ENCODE results near the gene KRTAP10-12. TPM values are rescaled to one million over a fixed set of nuclear protein-coding genes. Genes with fewer than 3 reads are reported as not detected.

KRTAP10-12 gene
- total RNA-seq, 3 donors from 2014 or later: not detected

- no peak for DNase-seq
- Mint-ChIP-seq H3K27me3 (ENCODE audit: low read depth) (peaks cover 77% of the 10 kb centered on the region), H3K9me3 (peaks cover 6% of the 10 kb centered on the region)
Measured at GRCh38 chr21:44700101-44701022, 3.4 kb downstream of the KRTAP10-12 start.

GRCh38 chr21:44701023-44701400, 4.0 kb downstream of the KRTAP10-12 start:
- DNase-seq: no peak
- H3K36me3 Mint-ChIP-seq (ENCODE audit: insufficient read depth): no peaks in the 10 kb centered on the region
- no peak for ATAC-seq
- peaks cover 84% of the 10 kb centered on the region for H3K27me3 Mint-ChIP-seq (ENCODE audit: low read depth)
- no peak overlapping the region for H3K4me3 Mint-ChIP-seq
- no peaks in the 10 kb centered on the region for H3K4me1 Mint-ChIP-seq (ENCODE audit: low read depth)
- H3K9me3 Mint-ChIP-seq: peaks cover 10% of the 10 kb centered on the region

More at GRCh38 chr21:44700101-44701022, 3.4 kb downstream of the KRTAP10-12 start:
- Mint-ChIP-seq H3K4me3 (no peak overlapping the region), H3K36me3 (ENCODE audit: insufficient read depth) (no peaks in the 10 kb centered on the region), H3K4me1 (ENCODE audit: low read depth) (peaks cover under 1% of the 10 kb centered on the region)
- ATAC-seq: no peak

GRCh38 chr21:44701541-44701940, 4.6 kb downstream of the KRTAP10-12 start:
- no peak overlapping the region for H3K4me3 Mint-ChIP-seq
- ATAC-seq: no peak
- H3K27me3 Mint-ChIP-seq (ENCODE audit: low read depth): peaks cover 87% of the 10 kb centered on the region
- H3K9me3 Mint-ChIP-seq: peaks cover 11% of the 10 kb centered on the region
- H3K36me3 Mint-ChIP-seq (ENCODE audit: insufficient read depth): no peaks in the 10 kb centered on the region
- no peaks in the 10 kb centered on the region for H3K4me1 Mint-ChIP-seq (ENCODE audit: low read depth)
- DNase-seq: no peak

- no peak for ATAC-seq
- no peaks in the 10 kb centered on the region for H3K36me3 Mint-ChIP-seq (ENCODE audit: insufficient read depth)
- H3K4me1 Mint-ChIP-seq (ENCODE audit: low read depth): no peaks in the 10 kb centered on the region
- no peak for DNase-seq
- peaks cover 11% of the 10 kb centered on the region for H3K9me3 Mint-ChIP-seq
- no peak overlapping the region for H3K4me3 Mint-ChIP-seq
- peaks cover 87% of the 10 kb centered on the region for H3K27me3 Mint-ChIP-seq (ENCODE audit: low read depth)
Measured at GRCh38 chr21:44702111-44702972, 5.4 kb downstream of the KRTAP10-12 start.

DNA sequence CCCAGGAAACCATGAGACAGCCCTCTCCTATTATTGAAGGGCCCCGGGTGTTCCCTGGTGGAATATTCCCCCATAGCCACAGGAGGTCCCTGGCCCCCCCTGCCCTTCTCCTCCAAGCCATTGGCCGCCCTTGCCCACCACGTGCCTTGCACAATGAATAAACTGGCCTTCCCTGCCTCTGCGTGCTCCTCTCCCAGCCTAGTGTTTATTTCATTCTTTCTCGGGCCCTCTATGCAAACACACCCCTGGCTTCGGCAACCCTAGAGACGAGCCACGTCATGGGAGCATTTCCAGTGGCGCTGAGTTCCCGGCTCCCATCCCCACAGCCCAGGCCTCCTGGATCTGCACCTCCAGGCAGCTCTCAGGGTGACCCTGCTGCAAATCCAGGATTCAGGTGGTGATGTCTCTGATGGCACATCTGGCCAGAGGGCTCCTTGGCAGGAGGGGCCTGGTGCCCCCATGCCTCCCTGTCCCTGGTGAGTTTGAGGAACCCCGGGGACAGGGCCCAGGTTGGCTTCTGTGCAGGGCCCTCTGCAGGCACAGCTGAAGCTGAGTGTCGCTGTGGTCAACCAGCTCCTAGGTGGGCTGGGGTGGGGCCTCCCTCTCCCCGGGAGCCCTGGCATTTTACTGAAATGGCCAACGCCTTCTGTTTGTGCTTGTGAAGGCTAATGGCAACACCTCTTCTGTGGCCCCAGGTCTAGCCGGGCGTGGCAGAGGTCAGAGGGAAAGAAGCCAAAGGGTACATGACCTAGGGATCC, 6.2 kb downstream of the KRTAP10-12 start:
- DNase-seq (no peak), ATAC-seq (no peak)
- Mint-ChIP-seq H3K36me3 (ENCODE audit: insufficient read depth) (no peaks in the 10 kb centered on the region), H3K4me1 (ENCODE audit: low read depth) (no peaks in the 10 kb centered on the region), H3K4me3 (no peak overlapping the region), H3K9me3 (peaks cover 11% of the 10 kb centered on the region), H3K27me3 (ENCODE audit: low read depth) (peaks cover 86% of the 10 kb centered on the region)

DNA sequence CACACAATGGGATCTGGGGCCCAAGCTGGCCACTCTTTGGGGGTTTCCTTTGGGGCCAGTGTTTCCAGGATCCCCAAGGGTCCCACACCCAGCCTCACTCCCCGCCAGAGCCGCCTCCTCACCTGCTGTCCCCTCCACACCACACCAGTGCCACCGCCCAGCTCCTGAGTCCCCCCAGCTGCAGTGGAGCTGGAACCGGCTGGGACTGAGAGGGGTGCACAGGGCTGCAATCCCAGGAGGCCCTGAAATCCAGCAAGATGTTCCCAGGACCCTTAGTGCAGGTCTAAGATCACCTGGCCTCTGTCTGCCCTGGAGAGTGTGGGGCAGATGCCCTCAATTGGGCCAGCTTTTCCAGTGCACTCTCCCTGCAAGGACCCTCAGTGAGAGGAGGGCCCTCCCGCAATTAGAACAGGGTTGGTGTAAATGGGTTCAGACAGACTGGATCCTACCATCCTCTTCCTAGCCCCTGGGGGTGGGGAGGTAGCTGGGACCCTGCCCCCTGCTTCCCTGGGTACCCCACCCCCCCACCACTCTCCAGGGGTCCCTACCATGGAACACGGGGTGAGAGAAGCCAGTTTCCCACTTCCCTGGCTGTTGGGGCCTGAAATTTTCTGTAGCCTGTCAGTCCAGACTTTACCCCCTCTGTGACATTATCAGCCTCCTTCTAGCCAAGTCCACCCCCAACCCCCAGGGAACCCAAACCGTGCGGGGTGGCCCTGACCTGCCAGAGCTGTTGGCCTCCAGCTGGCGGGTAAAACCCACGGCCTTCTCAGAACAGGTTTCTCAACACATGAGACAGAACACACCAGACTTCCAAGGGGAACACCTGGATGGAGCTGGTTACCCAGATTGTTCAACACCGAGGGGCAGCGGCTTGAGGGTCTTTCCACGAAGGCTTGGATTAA, 7.0 kb downstream of the KRTAP10-12 start:
- H3K4me3 Mint-ChIP-seq: no peak overlapping the region
- H3K9me3 Mint-ChIP-seq: peaks cover 11% of the 10 kb centered on the region
- no peaks in the 10 kb centered on the region for H3K36me3 Mint-ChIP-seq (ENCODE audit: insufficient read depth)
- no peak for DNase-seq
- peaks cover 4% of the 10 kb centered on the region for H3K4me1 Mint-ChIP-seq (ENCODE audit: low read depth)
- no peak for ATAC-seq
- H3K27me3 Mint-ChIP-seq (ENCODE audit: low read depth): peaks cover 85% of the 10 kb centered on the region

GRCh38 chr21:44704636-44705001, 7.6 kb downstream of the KRTAP10-12 start:
- Mint-ChIP-seq H3K4me3 (no peak overlapping the region), H3K4me1 (ENCODE audit: low read depth) (peaks cover 10% of the 10 kb centered on the region), H3K9me3 (peaks cover 11% of the 10 kb centered on the region), H3K36me3 (ENCODE audit: insufficient read depth) (no peaks in the 10 kb centered on the region), H3K27me3 (ENCODE audit: low read depth) (peaks cover 88% of the 10 kb centered on the region)
- DNase-seq: no peak
- no peak for ATAC-seq

GRCh38 chr21:44706026-44706705, 9.2 kb downstream of the KRTAP10-12 start:
- H3K27me3 Mint-ChIP-seq (ENCODE audit: low read depth): peaks cover 86% of the 10 kb centered on the region
- no peak for DNase-seq
- H3K36me3 Mint-ChIP-seq (ENCODE audit: insufficient read depth): no peaks in the 10 kb centered on the region
- H3K4me3 Mint-ChIP-seq: no peak overlapping the region
- peaks cover 11% of the 10 kb centered on the region for H3K9me3 Mint-ChIP-seq
- H3K4me1 Mint-ChIP-seq (ENCODE audit: low read depth): peaks cover 23% of the 10 kb centered on the region
- ATAC-seq: no peak

- peaks cover 85% of the 10 kb centered on the region for H3K27me3 Mint-ChIP-seq (ENCODE audit: low read depth)
- H3K4me3 Mint-ChIP-seq: no peak overlapping the region
- ATAC-seq: no peak
- H3K9me3 Mint-ChIP-seq: peaks cover 11% of the 10 kb centered on the region
- H3K4me1 Mint-ChIP-seq (ENCODE audit: low read depth): peaks cover 27% of the 10 kb centered on the region
- no peaks in the 10 kb centered on the region for H3K36me3 Mint-ChIP-seq (ENCODE audit: insufficient read depth)
- DNase-seq: no peak
Measured at GRCh38 chr21:44706706-44707581, 10.0 kb downstream of the KRTAP10-12 start.

DNA sequence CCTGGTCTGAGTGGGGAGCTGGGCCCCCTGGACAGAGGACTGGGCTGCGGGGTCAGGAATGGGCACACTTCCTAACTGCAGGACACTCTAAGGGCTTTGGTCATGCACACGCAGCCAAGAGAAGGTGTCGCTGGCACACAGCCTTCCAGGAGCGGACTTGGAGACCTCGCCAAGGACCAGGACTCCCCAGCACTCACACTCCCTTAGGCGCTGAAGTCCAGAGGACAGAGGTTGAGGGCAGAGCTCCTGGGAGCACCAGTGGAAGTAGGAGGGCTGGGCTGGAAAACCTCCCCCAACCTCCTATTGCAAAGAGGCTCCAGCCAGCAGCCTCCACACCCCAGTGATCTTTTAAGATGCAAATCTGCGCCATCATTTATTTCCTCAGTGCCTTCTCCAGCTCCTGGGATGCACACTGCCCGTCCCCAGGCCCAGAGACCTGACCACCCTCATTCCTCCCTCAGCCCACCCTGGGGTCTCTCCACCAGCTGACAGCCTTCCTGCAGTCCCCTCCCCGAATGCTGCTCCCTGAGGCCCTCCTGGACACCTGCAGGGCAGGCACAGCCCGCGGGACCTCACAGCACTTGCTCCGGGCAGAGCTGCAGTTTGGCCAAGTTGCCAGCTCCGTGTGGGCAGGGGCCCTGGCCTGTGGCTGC, 11.4 kb downstream of the KRTAP10-12 start:
- H3K36me3 Mint-ChIP-seq (ENCODE audit: insufficient read depth): no peaks in the 10 kb centered on the region
- DNase-seq (no peak), ATAC-seq (no peak)
- H3K4me3 Mint-ChIP-seq: no peak overlapping the region
- peaks cover 87% of the 10 kb centered on the region for H3K27me3 Mint-ChIP-seq (ENCODE audit: low read depth)
- H3K9me3 Mint-ChIP-seq: peaks cover 11% of the 10 kb centered on the region
- H3K4me1 Mint-ChIP-seq (ENCODE audit: low read depth): peaks cover 27% of the 10 kb centered on the region

GRCh38 chr21:44708866-44709425, 12.0 kb downstream of the KRTAP10-12 start:
- Mint-ChIP-seq H3K27me3 (ENCODE audit: low read depth) (peaks cover 89% of the 10 kb centered on the region), H3K36me3 (ENCODE audit: insufficient read depth) (no peaks in the 10 kb centered on the region), H3K9me3 (peaks cover 11% of the 10 kb centered on the region), H3K4me1 (ENCODE audit: low read depth) (peaks cover 27% of the 10 kb centered on the region), H3K4me3 (peak overlapping the region; percentile 24)
- ATAC-seq: no peak
- DNase-seq: no peak

Data from activated T-cell treated with anti-CD3 and anti-CD28 coated beads, Interleukin-2, amount 50 U/mL, for 4 hours (primary cell).